HG02759 (cell line): ENCODE measurements around the gene KCNK13.
A peak's percentile ranks its signal among the peaks of the same experiment; 100 is the strongest.
"Not testable (repeated sequence)": the region's sequence is repeated elsewhere in the genome, so short reads cannot be mapped to it uniquely, and the experiment has no call there.

Experiments
- ATAC-seq: cut with Tn5 transposase; IDR thresholded peaks from one replicate; pipeline ENCODE4 v1.9.1; 2021; ENCODE audit warnings: mild to moderate bottlenecking, moderate library complexity; ENCODE audit not compliant: unreplicated experiment

KCNK13 gene

GRCh38 chr14:90060312-90060964, 1.4 kb upstream of the KCNK13 start:
- ATAC-seq, result peak; percentile 75

DNA sequence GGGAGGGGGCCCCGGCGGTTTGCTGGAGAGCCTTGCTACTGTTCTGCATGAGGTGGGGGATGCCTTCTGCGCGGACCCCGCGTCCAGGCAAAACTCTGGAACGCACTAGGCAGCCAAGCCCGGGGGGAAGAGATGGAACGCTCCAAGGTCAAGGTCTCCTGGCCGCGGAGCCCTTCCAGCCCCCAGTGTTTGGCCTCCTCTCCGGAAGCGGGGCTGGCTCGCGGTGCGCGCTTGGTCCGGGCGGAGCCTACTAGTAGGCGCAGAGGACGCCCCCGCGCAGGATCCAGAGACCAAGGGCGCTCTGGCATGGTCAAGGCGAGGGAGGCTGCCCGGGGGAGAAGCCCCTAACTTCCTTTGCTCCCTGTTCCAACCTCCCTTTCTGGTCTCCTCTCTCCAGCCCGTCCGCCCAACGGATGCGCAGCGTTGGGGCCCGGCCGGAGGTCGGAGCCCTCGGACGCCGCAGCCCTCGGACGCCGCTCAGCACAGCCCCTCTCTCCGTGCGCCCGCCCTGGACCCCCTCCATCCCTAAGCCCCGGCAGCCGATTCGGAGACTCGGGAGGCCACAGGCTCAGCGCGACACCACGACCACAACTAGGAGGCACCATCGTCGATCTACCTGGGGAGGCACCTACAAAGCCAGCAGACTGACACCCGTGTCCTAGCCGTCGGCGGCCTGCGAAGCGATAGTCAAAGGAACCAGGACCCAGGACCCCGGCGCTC, 669 bp upstream of the KCNK13 start:
- peak; percentile 31 for ATAC-seq

- ATAC-seq, result no peak
Observed at GRCh38 chr14:90062127-90062794, 467 bp downstream of the KCNK13 start.

DNA sequence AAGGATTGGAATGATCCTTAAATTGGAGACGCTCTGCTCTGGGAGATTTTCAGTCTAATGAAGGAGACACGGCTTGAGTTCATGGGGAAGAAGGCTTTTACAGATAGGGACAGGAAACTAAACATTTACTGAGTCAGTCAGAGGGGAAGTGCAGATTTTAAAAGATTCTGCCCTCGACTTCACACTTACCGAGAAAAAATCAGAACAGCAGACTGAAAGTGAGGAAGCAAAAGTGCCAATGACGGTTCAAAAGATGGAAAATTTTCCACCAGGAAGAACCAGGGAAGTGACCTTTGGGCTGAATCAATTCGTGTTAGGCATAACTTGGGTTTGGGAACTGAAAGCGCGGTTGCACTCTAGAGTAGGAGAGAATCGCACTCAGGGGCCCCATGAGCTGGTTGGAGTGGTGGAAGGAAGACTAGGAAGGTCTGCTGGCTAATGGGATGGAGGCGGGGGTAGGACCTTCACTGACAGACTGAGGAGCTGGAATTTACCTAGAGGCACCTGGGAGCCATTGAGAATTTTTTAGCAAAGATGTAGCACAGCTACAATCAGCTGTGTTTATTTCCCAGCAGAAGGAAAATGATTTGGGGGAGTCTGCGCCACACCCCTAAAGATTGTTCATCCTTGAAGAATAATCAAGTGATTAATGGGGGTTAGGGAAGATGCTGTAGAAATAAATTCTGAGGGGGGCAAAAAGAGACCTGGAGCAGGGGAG, 1.2 kb downstream of the KCNK13 start:
- no peak for ATAC-seq

- no peak for ATAC-seq
Observed at GRCh38 chr14:90072350-90072749, 10.6 kb downstream of the KCNK13 start.

DNA sequence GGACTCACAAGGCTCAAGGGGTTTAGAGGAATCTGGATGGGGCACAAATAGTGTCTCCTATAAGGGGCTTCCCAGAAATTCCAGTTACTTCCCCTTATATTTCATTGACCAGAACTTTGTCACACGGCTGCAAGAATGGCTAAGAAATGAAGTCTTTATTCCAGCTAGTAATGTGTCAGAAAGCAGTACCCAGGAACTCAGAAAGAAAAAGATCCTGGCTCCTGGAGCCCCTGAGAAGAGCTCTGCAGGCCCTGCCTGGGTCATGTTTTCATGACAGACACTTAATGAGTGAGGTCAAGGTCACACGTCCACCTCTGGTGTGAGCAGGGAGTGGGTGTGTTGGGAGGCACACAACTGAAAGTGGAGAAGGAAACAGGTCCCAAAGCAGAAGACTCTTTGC, 17.8 kb downstream of the KCNK13 start:
- no peak for ATAC-seq

DNA sequence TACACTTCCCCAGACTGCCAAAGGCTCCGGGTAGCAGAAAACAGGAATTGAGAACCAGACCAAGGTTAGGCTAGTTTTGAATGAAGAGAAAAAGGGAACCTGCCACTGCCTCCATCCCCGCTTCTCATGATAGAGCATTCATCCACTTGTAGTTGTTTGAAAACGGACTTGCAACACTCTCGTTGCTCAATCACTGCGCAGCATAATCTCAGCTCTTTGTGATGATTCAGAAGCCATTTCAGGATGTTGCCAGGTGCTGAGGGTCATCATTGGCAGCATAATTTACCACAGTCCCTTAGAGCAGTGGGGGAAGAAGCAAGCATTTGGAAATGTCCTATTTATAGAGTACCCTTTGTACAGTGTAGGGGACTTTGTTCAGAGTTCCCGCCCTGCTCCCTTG, 25.6 kb downstream of the KCNK13 start:
- no peak for ATAC-seq

- ATAC-seq, result no peak
Observed at GRCh38 chr14:90088176-90088575, 26.4 kb downstream of the KCNK13 start.

- not testable (repeated sequence) for ATAC-seq
Observed at GRCh38 chr14:90089486-90089885, 27.7 kb downstream of the KCNK13 start.

GRCh38 chr14:90091393-90091792, 29.6 kb downstream of the KCNK13 start:
- no peak for ATAC-seq

DNA sequence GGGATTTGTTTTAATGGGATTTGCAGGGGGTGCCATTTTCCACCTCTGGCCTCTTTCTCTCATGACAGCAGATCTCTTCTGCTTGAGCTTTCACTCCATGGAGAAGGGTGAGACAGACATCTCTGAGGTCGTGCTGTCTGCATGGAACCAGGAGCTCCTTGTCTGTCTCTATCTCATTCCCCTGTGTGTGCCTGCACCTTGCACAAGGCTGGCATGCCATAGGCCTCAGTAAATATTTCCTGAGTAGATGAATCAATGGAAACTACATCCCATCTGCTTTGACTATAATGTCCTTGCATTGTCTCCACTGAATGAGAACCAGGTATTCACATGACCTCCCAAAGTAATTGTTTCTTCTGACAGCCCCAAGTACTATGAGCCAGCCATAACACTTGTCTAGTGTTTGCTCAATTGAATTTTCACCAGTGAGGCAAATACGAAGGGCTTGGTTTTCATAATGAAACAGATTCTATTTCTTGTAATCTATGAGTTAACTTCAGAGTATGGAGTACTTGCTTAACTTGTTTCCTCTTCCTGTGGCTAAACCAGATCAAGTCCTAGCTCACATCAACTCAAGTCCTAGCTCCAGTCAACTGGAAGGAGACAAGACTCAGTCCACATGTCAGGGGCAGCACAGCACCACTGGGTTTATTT, 32.3 kb downstream of the KCNK13 start:
- no peak for ATAC-seq

DNA sequence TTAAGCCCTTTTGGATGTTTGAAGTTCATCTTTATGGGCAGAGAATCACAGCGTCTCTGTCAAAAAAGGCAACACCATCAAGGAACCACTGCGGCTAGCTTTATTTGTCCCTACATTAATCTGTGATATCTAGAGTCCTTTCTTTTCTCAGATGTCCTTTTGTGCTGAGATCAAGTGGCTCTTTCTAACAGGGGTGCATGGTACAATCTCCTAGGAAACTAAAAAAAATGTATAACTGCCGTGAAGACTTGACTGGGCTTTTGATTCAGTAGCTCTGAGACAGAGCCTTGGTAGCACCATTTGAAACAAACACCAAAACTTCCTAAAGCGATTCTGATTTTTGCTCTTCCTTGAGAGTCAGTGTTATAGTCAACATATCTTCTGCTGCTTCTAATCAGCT, 33.3 kb downstream of the KCNK13 start:
- no peak for ATAC-seq

DNA sequence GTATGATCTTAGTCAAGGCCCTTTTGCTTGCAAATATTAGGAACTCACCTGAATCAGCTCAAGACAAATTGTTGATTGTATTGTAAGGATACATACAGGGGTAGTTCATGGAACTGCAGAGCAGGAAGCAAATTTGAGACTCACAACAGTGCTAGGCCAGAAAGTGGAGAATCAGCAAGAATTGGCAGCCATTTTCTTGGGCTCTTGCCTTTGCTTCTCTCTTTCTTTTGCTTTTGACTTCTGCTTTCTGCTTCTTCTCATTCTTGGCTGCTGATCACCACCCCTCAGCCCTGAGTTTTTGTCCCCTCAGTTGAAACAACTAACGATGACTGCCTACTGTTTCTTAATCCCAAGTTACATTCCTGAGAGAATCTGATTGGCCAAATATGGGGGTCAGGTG, 34.8 kb downstream of the KCNK13 start:
- ATAC-seq, result no peak

GRCh38 chr14:90103808-90104207, 42.0 kb downstream of the KCNK13 start:
- ATAC-seq, result no peak

GRCh38 chr14:90105756-90106155, 44.0 kb downstream of the KCNK13 start:
- no peak for ATAC-seq

- ATAC-seq, result no peak
Observed at GRCh38 chr14:90107789-90108188, 46.0 kb downstream of the KCNK13 start.

DNA sequence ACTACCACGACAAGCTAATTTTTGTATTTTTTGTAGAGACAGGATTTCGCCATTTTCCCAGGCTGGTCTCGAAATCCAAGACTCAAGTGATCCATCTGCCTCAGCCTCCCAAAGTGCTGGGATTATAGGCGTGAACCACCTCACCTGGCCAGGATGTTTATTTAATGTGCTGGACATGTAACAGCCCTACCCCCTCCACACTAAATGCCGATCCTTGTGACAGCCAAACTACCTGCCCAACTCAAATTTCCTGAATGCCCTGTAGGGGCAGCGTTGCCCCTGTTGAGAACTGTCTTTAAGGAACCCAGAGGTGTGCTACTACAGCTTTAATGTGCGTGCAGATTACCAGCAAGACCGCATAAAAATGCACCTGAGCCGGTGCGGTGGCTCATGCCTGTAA, 48.1 kb downstream of the KCNK13 start:
- ATAC-seq, result no peak

GRCh38 chr14:90111895-90112534, 50.2 kb downstream of the KCNK13 start:
- ATAC-seq, result no peak

DNA sequence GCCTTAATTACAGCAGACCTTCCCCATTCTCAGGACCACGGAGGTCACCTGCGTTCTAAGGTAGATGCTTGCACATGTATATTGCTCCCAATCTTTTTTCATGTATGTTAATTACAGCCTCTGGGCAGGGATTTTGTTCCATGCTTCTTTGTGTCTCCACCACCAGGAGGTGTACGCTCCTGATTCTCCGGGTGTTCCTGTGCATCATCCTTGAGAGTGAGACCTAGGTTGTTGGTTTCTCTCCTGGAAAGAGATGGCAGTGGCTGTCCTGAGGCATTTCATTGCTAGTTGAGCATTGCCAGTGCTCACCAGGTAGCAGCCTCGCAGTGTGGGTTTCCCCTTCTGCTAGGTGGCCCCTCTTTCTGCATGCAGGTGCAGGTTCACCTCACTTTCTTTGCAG, 52.8 kb downstream of the KCNK13 start:
- ATAC-seq, result no peak

GRCh38 chr14:90115780-90116179, 54.0 kb downstream of the KCNK13 start:
- ATAC-seq, result no peak

GRCh38 chr14:90116444-90116843, 54.6 kb downstream of the KCNK13 start:
- no peak for ATAC-seq
